ENCODE results near the gene CABYR. TPM values are rescaled to one million over a fixed set of nuclear protein-coding genes. Genes with fewer than 3 reads are reported as not detected.

Gene CABYR
- total RNA-seq, 4 donors from 2014 or later, result 1.3 to 3.3 (median 2.5) TPM

DNA sequence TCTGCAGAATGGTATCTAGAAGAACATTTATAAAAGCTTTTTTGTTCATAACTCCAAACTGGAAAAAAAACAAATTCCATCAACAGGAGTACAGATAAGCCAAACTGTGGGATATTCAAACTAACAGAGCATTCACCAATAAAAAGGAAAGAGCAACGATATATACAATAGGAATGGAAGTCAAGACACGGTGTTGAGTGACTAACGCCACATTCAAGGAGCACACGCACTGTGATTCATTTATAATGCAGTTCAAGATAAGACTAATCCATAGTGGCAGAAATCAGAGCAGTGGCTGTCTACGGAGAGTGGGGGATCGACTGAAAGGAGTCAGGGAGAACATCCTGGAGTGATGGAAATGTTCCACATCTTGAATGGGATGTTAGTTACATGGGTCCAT lies 70.7 kb downstream of the CABYR start:
- Histone ChIP-seq H3K4me3 (no peak overlapping the region), H3K27ac (replicated peaks in 1 of 4) (no peak overlapping the region), H3K4me1 (peaks cover 15 to 47% (median 27%) of the 10 kb centered on the region in 4 donors), H3K9me3 (no peaks in the 10 kb centered on the region), H3K27me3 (no peaks in the 10 kb centered on the region), H3K36me3 (no peaks in the 10 kb centered on the region)
- WGBS, result 86% methylated on average over 6 of the region's 6 CpGs
- no peak for TF ChIP-seq POLR2A (IDR thresholded peaks at IDR 0.05; ENCODE audit: low read depth)
- no peak for TF ChIP-seq POLR2AphosphoS5 (IDR thresholded peaks at IDR 0.05)
- TF ChIP-seq EP300 (IDR thresholded peaks at IDR 0.05), result no peak
- no peak for TF ChIP-seq CTCF (IDR thresholded peaks at IDR 0.05)
- DNase-seq (ENCODE audit: extremely low spot score), result no peak
- intact Hi-C loops (cut with DNase I), result no loop called here

Small RNA genes lying within 50 kb of the gene (small RNA-seq; reads per million reads assigned to genes)
- 0 reads per million in 3 donors for gene RF00017
- gene RNA5SP452, result 0.19 to 2.4 (median 0.50) reads per million in 3 donors
- gene RNU5A-6P, result 0 reads per million in 3 donors

Other genes with a start within 250 kb of the CABYR start
- 10 to 100 TPM; 32.3 to 45.4 (median 34.8) TPM for gene TTC39C, start 124.3 kb upstream of the CABYR start, total RNA-seq